Glutamatergic neuron (in vitro differentiated cells): ENCODE measurements around the gene CACNA2D1. TPM values are rescaled to one million over a fixed set of nuclear protein-coding genes. Genes with fewer than 3 reads are reported as not detected.

ENCODE experiments used
- DNase-seq: peaks from one replicate; pipeline ENCODE4 v3.0.0; 2022
- H3K27ac Mint-ChIP-seq: one replicate; pipeline ENCODE4 v1.8.0; 2020; ENCODE audit warnings: mild to moderate bottlenecking, mixed read lengths, inconsistent platforms; ENCODE audit not compliant: unreplicated experiment
- H3K27me3 Mint-ChIP-seq: one replicate; pipeline ENCODE4 v1.8.0; 2020; ENCODE audit warnings: mild to moderate bottlenecking, moderate library complexity, mixed read lengths, inconsistent platforms; ENCODE audit not compliant: unreplicated experiment
- H3K36me3 Mint-ChIP-seq: one replicate; pipeline ENCODE4 v1.8.0; 2020; ENCODE audit warnings: mild to moderate bottlenecking, mixed read lengths, inconsistent platforms; ENCODE audit not compliant: unreplicated experiment
- H3K4me1 Mint-ChIP-seq: one replicate; pipeline ENCODE4 v1.8.0; 2020; ENCODE audit warnings: mild to moderate bottlenecking, low read depth, mixed read lengths, inconsistent platforms; ENCODE audit not compliant: unreplicated experiment
- H3K4me3 Mint-ChIP-seq: one replicate; pipeline ENCODE4 v1.8.0; 2020; ENCODE audit warnings: mild to moderate bottlenecking, mixed read lengths, inconsistent platforms; ENCODE audit not compliant: unreplicated experiment
- H3K9me3 Mint-ChIP-seq: one replicate; pipeline ENCODE4 v1.8.0; 2020; ENCODE audit warnings: mild to moderate bottlenecking, moderate library complexity, mixed read lengths, inconsistent platforms; ENCODE audit not compliant: unreplicated experiment
- CTCF ChIP-seq: fragments of 200-600 bp; sonication (generic); IDR thresholded peaks from one replicate; pipeline ENCODE4 v1.5.0; 2021; ENCODE audit not compliant: partially characterized antibody, unreplicated experiment
- total RNA-seq: library from RNA; stranded (reverse); fragmentation: NEBNext Ultra II Directional; extraction: Animal tissue kit (Norgen Biotek cat#: 25700); gene quantifications from one replicate; pipeline ENCODE4 v1.2.1, GENCODE V29; 2021; ENCODE audit not compliant: unreplicated experiment

The CACNA2D1 gene
- total RNA-seq, 1 donor from 2014 or later, result 258 TPM

- no peak overlapping the region for H3K27ac Mint-ChIP-seq
- H3K36me3 Mint-ChIP-seq, result no peaks in the 10 kb centered on the region
- peaks cover 9% of the 10 kb centered on the region for H3K4me1 Mint-ChIP-seq
- H3K9me3 Mint-ChIP-seq, result peaks cover 4% of the 10 kb centered on the region
- no peak for DNase-seq
- TF ChIP-seq CTCF, result no peak
- no peak overlapping the region for H3K4me3 Mint-ChIP-seq
- H3K27me3 Mint-ChIP-seq, result peaks cover 1% of the 10 kb centered on the region
Measured at GRCh38 chr7:81937091-81937490, 506.5 kb downstream of the CACNA2D1 start.

DNA sequence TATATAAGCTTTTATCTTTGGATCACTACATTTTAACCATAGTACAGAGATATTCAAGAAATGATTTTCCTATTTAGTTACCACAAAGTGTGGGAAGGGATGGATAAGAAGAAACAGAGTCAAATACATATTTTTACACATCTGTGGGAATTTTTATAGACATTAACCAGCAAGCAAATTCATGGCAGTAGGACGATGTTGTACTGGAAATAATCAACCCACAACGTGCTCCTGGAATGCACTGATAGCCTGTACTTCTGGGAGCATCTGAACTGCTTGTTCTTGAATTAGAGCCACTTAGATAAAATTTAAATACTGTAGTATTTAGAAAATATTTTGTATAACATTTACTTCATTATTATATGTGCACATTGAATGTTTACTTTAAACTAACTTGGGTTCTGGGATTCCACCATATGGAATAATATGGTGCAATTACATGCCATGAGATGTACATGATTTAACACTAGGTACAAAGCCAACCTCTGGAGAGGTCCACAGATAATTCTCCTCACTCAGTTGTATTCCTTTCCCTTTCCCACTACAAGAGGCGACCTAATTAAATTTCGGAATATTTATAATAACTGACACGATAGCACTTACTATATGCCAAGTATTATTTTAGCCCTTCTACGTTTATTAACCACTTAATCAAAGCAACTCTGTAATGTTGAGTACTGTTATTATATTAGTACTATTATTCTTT is 508.8 kb downstream of the CACNA2D1 start:
- Mint-ChIP-seq H3K4me1 (no peaks in the 10 kb centered on the region), H3K4me3 (no peak overlapping the region), H3K36me3 (no peaks in the 10 kb centered on the region), H3K27me3 (peaks cover 1% of the 10 kb centered on the region), H3K9me3 (peaks cover 4% of the 10 kb centered on the region), H3K27ac (no peak overlapping the region)
- no peak for DNase-seq
- TF ChIP-seq CTCF, result no peak

DNA sequence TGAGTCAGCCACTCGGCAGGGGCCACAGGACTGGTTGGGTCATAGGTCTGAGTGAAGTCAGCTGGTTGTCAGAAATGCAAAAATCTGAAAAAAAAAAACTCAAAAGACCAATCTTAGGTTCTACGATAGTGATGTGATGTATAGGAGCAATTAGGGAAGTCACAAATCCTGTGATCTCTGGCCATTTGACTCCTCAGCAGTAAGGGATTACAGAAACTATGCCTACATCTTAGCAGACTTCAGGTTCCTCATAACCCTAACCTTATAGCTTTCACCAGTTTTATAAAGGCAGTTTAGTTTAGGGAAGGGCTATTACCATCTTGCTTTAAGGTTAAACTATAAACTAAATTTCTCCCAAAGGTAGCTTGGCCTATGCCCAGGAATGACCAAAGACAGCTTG is 510.6 kb downstream of the CACNA2D1 start:
- Mint-ChIP-seq H3K27me3 (peaks cover 1% of the 10 kb centered on the region), H3K4me1 (no peaks in the 10 kb centered on the region), H3K4me3 (no peak overlapping the region), H3K9me3 (peaks cover 2% of the 10 kb centered on the region), H3K36me3 (no peaks in the 10 kb centered on the region), H3K27ac (no peak overlapping the region)
- no peak for DNase-seq
- no peak for TF ChIP-seq CTCF

DNA sequence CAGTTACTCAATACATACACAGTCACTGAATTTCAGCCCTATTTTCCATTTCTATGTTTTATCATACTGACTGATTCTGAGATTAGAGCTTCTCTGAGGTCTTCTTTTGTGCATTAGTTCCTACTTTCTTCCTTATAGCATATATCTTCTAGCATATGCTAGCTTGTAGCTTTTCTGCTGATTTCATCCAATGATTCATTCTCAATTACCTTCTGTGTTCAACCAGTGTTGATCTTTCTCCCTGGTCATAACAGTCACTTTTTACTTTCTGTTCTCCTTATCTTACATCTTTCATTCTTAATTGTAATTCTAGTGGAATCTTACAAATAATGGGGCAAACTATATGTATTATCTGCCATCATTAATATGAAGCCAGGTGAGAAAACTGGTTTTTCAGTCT is 514.2 kb downstream of the CACNA2D1 start:
- no peak overlapping the region for H3K27ac Mint-ChIP-seq
- DNase-seq, result no peak
- no peaks in the 10 kb centered on the region for H3K4me1 Mint-ChIP-seq
- peaks cover 1% of the 10 kb centered on the region for H3K27me3 Mint-ChIP-seq
- no peak overlapping the region for H3K4me3 Mint-ChIP-seq
- no peaks in the 10 kb centered on the region for H3K36me3 Mint-ChIP-seq
- TF ChIP-seq CTCF, result no peak
- H3K9me3 Mint-ChIP-seq, result peaks cover 3% of the 10 kb centered on the region

DNA sequence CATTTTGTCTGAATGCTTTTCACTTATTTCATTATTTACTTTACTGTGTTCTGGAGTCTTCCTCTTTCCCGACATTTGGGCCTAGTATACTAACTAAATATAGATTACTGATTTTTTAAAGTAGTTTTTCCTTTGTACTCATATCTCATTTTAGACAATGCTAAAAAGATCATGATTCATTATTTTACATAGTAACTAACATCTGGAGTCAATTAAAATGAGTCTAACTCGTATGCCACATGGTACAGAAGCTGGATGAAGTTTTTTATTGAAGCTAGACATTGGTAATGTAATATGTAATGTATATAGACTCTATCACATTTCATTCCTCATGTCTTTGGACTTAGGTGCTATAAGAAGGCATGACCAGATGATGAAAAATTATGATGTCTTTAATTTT is 517.4 kb downstream of the CACNA2D1 start:
- Mint-ChIP-seq H3K36me3 (no peaks in the 10 kb centered on the region), H3K4me3 (no peak overlapping the region), H3K27me3 (no peaks in the 10 kb centered on the region), H3K4me1 (no peaks in the 10 kb centered on the region), H3K27ac (no peak overlapping the region), H3K9me3 (peaks cover 3% of the 10 kb centered on the region)
- TF ChIP-seq CTCF, result no peak
- no peak for DNase-seq
